Measurements from ENCODE around the gene OR8K5. TPM values are rescaled to one million over a fixed set of nuclear protein-coding genes. Genes with fewer than 3 reads are reported as not detected.

The OR8K5 gene
- not detected in 2 replicates for total RNA-seq

GRCh38 chr11:56160217-56160616 lies at the start of gene OR8K5:
TSS of gene OR8K5 (minus strand) at chr11:56160317. CDS start at chr11:56160317, 0 bp downstream.

GRCh38 chr11:56176318-56176717 lies 16.2 kb upstream of the OR8K5 start, which contains the start of gene OR5J2:
TSS of gene OR5J2 (plus strand) at chr11:56176618. CDS start at chr11:56176618, 0 bp downstream.

GRCh38 chr11:56140151-56140661 lies 19.9 kb downstream of the OR8K5 start, which contains the start of gene OR8J3:
TSS of gene OR8J3 (minus strand) at chr11:56140201. CDS start at chr11:56137718, 2,483 bp downstream.

GRCh38 chr11:56122073-56122472 lies 38.0 kb downstream of the OR8K5 start, which contains the start of gene OR8H3:
TSS of gene OR8H3 (plus strand) at chr11:56122373. CDS start at chr11:56122373, 0 bp downstream.

Other genes starting within 250 kb of the OR8K5 start
- not detected in 2 replicates for gene OR5W2, start 245.7 kb downstream of the OR8K5 start, total RNA-seq
- gene OR5I1, start 223.9 kb downstream of the OR8K5 start, total RNA-seq, result not detected in 2 replicates
- not detected in 2 replicates for gene OR10AG1, start 190.4 kb downstream of the OR8K5 start, total RNA-seq
- gene OR5F1, start 165.7 kb downstream of the OR8K5 start, total RNA-seq, result not detected in 2 replicates
- not detected in 2 replicates for gene OR5AS1, start 132.7 kb downstream of the OR8K5 start, total RNA-seq
- not detected in 2 replicates for gene OR8I2, start 67.0 kb downstream of the OR8K5 start, total RNA-seq
- not detected in 2 replicates for gene OR8H2, start 56.6 kb downstream of the OR8K5 start, total RNA-seq
- gene OR8H3, start 37.9 kb downstream of the OR8K5 start, total RNA-seq, result not detected in 2 replicates
- not detected in 2 replicates for gene OR8J3, start 20.1 kb downstream of the OR8K5 start, total RNA-seq
- not detected in 2 replicates for gene OR5J2, start 16.3 kb upstream of the OR8K5 start, total RNA-seq
- gene OR5T2, start 73.9 kb upstream of the OR8K5 start, total RNA-seq, result not detected in 2 replicates
- gene OR5T3, start 91.9 kb upstream of the OR8K5 start, total RNA-seq, result not detected in 2 replicates
- not detected in 2 replicates for gene OR5T1, start 113.8 kb upstream of the OR8K5 start, total RNA-seq
- gene OR8H1, start 131.9 kb upstream of the OR8K5 start, total RNA-seq, result not detected in 2 replicates
- gene OR8K3, start 154.8 kb upstream of the OR8K5 start, total RNA-seq, result not detected in 2 replicates
- not detected in 2 replicates for gene OR8K1, start 185.7 kb upstream of the OR8K5 start, total RNA-seq
- gene OR8J1, start 194.0 kb upstream of the OR8K5 start, total RNA-seq, result not detected in 2 replicates
- gene OR8U1, start 215.3 kb upstream of the OR8K5 start, total RNA-seq, result not detected in 2 replicates

Data from cardiac ventricle fibroblast (primary cell).